A549 (cell line): Measurements from ENCODE around the gene AAMP.

Experiments used
- ESRRA ChIP-seq: fragments of 150-350 bp; IDR thresholded peaks from 2 replicates; pipeline ENCODE4 v1.6.1; 2014; ENCODE audit warnings: mild to moderate bottlenecking, low read length, borderline replicate concordance
- JUN ChIP-seq, 2 experiments: fragments of >200 bp; sonication (Bioruptor Twin); formaldehyde crosslinking; IDR thresholded peaks; 2 replicates in 1 of 2; 3 replicates in 1 of 2; pipeline ENCODE4 v1.6.1; 2016 to 2017
- NFE2L2 ChIP-seq: fragments of 150-350 bp; conservative IDR thresholded peaks from 2 replicates; pipeline ENCODE4 v1.6.1; 2014; ENCODE audit warnings: low read length
- PHF8 ChIP-seq: fragments of 200-600 bp; sonication (generic); IDR thresholded peaks from 2 replicates; pipeline ENCODE4 v1.6.1; 2016; ENCODE audit warnings: low read depth, mild to moderate bottlenecking, antibody characterized with exemption, moderate library complexity, borderline replicate concordance
- SMC3 ChIP-seq: fragments of >200 bp; sonication (Bioruptor Twin); formaldehyde crosslinking; IDR thresholded peaks from 3 replicates; pipeline ENCODE4 v1.6.1; 2018; ENCODE audit warnings: inconsistent platforms
- TF ChIP-seq, protein P1 (sequence below): fragments of >200 bp; sonication (Bioruptor Twin); formaldehyde crosslinking; IDR thresholded peaks from 3 replicates; pipeline ENCODE4 v1.5.1; 2016

GRCh38 chr2:218217360-218218267 lies 52.3 kb downstream of the AAMP start:
- TF ChIP-seq, protein P1, sequence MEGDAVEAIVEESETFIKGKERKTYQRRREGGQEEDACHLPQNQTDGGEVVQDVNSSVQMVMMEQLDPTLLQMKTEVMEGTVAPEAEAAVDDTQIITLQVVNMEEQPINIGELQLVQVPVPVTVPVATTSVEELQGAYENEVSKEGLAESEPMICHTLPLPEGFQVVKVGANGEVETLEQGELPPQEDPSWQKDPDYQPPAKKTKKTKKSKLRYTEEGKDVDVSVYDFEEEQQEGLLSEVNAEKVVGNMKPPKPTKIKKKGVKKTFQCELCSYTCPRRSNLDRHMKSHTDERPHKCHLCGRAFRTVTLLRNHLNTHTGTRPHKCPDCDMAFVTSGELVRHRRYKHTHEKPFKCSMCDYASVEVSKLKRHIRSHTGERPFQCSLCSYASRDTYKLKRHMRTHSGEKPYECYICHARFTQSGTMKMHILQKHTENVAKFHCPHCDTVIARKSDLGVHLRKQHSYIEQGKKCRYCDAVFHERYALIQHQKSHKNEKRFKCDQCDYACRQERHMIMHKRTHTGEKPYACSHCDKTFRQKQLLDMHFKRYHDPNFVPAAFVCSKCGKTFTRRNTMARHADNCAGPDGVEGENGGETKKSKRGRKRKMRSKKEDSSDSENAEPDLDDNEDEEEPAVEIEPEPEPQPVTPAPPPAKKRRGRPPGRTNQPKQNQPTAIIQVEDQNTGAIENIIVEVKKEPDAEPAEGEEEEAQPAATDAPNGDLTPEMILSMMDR = no peak
- TF ChIP-seq SMC3 (no peak), ESRRA (no peak), JUN (IDR thresholded peaks at IDR 0.05) (peak in 1 of 2 experiments; percentile 43; a peak in 1 of 5 replicates), NFE2L2 (no peak), PHF8 (peak; percentile 18; the same call in 1 of the 2 replicates)
